HFFc6 (cell line): ENCODE results near the gene NES. TPM values are rescaled to one million over a fixed set of nuclear protein-coding genes. Genes with fewer than 3 reads are reported as not detected.

Source experiments
- DNase-seq: peaks from one replicate; pipeline ENCODE4 v3.0.0-alpha.2; 2018
- H3K27ac Mint-ChIP-seq: 2 replicates; pipeline ENCODE4 v1.8.0; 2020; ENCODE audit warnings: mild to moderate bottlenecking, mixed read lengths
- H3K27me3 Mint-ChIP-seq: 2 replicates; pipeline ENCODE4 v1.8.0; 2021; ENCODE audit warnings: mild to moderate bottlenecking, moderate library complexity, mixed read lengths; ENCODE audit not compliant: insufficient read depth
- H3K36me3 Mint-ChIP-seq: 2 replicates; pipeline ENCODE4 v1.8.0; 2021; ENCODE audit warnings: low read depth, mixed read lengths
- H3K4me1 Mint-ChIP-seq: 2 replicates; pipeline ENCODE4 v1.8.0; 2020; ENCODE audit warnings: low read depth, mixed read lengths
- H3K4me3 Mint-ChIP-seq: 2 replicates; pipeline ENCODE4 v1.8.0; 2020; ENCODE audit warnings: mild to moderate bottlenecking, moderate library complexity, mixed read lengths
- H3K9me3 Mint-ChIP-seq: 2 replicates; pipeline ENCODE4 v1.8.0; 2020; ENCODE audit warnings: mild to moderate bottlenecking, mixed read lengths
- CTCF ChIP-seq: fragments of 200-600 bp; sonication (generic); IDR thresholded peaks from 2 replicates; pipeline ENCODE4 v1.5.0; 2021; ENCODE audit warnings: antibody characterized with exemption, mild to moderate bottlenecking
- long read RNA-seq: library from polyadenylated mRNA; unstranded; transcript quantifications from one replicate; pipeline ENCODE4 v2.0.0, GENCODE V29; 2019
- total RNA-seq, 6 experiments: library from RNA; stranded (reverse); fragmentation: NEBNext Ultra II Directional; extraction: Animal tissue kit (Norgen Biotek cat#: 25700); gene quantifications; 2 replicates in 1 of 6; 3 replicates in 5 of 6; pipeline ENCODE4 v1.2.3, GENCODE V29; 2021

NES gene
- total RNA-seq: 100 to 1,000 TPM; 106 to 126 (median 116) TPM
- long read RNA-seq, full-length matches to known transcripts: 5 of 13 reads
- long read RNA-seq, partial matches to known transcripts: 1 of 13 reads
- long read RNA-seq, other reads (novel, unspliced or antisense): 7 of 13 reads

DNA sequence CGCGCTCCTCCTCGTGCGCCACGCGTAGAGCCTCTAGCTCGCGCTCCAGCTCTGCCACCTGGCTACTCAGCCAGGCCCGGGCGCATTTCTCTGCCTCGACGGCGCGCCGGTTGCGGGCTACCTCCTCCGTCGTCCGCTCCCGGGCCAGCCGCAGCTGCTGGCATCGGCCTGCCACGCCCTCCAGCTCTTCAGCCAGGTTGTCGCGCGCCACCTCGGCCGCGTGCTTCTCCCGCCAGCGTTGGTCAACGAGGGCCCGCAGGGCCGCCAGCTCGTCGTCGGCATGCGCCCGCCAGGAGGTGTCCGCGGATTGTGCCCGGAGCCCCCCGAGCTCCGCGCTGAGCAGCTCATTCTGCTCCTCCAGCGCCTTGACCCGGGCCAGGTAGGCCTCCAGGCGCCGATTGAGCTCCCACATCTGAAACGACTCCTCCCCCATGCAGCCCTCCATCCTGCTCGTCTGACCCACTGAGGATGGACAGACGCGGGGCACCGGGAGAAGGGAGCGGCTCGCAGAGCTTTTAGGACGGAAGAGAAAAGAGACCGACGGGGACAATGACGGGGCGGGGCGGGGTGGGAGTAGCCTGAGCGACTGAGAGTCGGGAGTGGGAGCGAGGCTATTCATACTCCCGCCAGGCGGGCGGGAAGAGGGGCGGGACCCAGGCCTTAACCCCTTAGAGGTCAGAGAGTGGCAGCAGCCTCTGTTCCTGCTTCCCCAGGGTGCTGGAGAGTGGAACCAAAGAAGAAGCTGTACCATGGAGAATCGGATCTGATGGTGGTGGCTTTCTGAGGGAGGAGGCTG is at the start of gene NES:
Gene NES, minus strand, starts transcription at position 588 of the 796 bp plus-strand sequence. Its CDS starts 143 bp downstream, at position 445.
- Mint-ChIP-seq H3K4me1 (peaks cover 44% of the 10 kb centered on the region), H3K4me3 (peak within 1 kb of the TSS; percentile 88), H3K27ac (peak within 1 kb of the TSS; percentile 72), H3K9me3 (no peaks in the 10 kb centered on the region), H3K27me3 (peaks cover 1% of the 10 kb centered on the region), H3K36me3 (peaks cover 15% of the 10 kb centered on the region)
- TF ChIP-seq CTCF: no peak; the same call in 1 of the 2 replicates
- peak; percentile 62 for DNase-seq

GRCh38 chr1:156726549-156727226 is 49.5 kb upstream of the NES start:
- Mint-ChIP-seq H3K36me3 (peaks cover 16% of the 10 kb centered on the region), H3K27ac (no peak overlapping the region), H3K27me3 (peaks cover 8% of the 10 kb centered on the region), H3K4me3 (no peak overlapping the region), H3K9me3 (no peaks in the 10 kb centered on the region), H3K4me1 (peaks cover 16% of the 10 kb centered on the region)
- peak; percentile 59 for DNase-seq
- peak; percentile 83 for TF ChIP-seq CTCF

- peak; percentile 95 for TF ChIP-seq CTCF
- Mint-ChIP-seq H3K27ac (no peak overlapping the region), H3K36me3 (peaks cover 16% of the 10 kb centered on the region), H3K27me3 (peaks cover 5% of the 10 kb centered on the region), H3K9me3 (no peaks in the 10 kb centered on the region), H3K4me3 (no peak overlapping the region), H3K4me1 (peaks cover 16% of the 10 kb centered on the region)
- DNase-seq: peak; percentile 85
Observed at GRCh38 chr1:156725683-156726280, 48.6 kb upstream of the NES start.

DNA sequence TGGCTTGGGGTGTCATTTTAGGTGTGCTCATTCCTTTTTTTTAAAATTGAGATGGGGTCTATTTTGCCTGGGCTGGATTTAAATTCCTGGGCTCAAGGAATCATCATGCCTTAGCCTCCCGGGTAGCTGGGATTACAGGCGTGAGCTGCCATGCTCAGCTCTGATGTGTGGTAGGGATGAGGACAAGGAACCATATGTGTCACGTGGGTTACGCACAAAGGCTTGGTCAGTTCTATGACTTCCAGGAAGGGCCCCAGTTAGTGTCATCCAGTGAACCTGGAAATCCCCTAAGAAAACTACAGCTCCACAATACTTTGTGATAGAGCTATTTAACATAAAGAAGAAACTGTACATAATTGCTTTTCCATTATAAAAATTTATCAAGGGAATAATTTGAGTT is 44.3 kb upstream of the NES start:
- H3K36me3 Mint-ChIP-seq: peaks cover 23% of the 10 kb centered on the region
- H3K4me1 Mint-ChIP-seq: peaks cover 12% of the 10 kb centered on the region
- no peak for TF ChIP-seq CTCF
- H3K4me3 Mint-ChIP-seq: no peak overlapping the region
- no peaks in the 10 kb centered on the region; the same call in 1 of the 2 replicates for H3K27me3 Mint-ChIP-seq
- no peak for DNase-seq
- H3K9me3 Mint-ChIP-seq: no peaks in the 10 kb centered on the region
- no peak overlapping the region for H3K27ac Mint-ChIP-seq

DNA sequence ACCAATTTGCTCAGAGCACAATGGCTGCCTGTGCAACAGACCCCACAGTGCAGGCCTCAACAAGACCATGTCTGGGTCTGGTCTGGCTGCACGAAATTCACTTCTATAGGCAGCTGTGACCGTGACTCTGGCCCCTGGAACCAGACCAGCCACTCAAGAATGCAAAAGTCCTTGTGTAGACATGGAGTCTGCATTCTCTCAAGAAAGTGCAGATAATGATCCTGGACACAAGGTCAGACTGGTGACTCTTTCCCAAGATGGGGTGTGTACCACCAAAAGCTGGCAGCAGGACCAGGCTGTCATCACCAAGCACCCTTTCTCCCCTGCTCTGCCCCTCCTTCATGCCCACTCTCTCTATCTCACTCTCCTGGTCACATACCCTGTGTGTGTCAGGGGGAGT is 43.9 kb upstream of the NES start:
- no peak for TF ChIP-seq CTCF
- no peaks in the 10 kb centered on the region for H3K9me3 Mint-ChIP-seq
- no peak for DNase-seq
- H3K4me1 Mint-ChIP-seq: peaks cover 12% of the 10 kb centered on the region
- H3K27ac Mint-ChIP-seq: no peak overlapping the region
- no peak overlapping the region for H3K4me3 Mint-ChIP-seq
- H3K36me3 Mint-ChIP-seq: peaks cover 23% of the 10 kb centered on the region
- H3K27me3 Mint-ChIP-seq: no peaks in the 10 kb centered on the region; the same call in 1 of the 2 replicates
